Osteocyte (in vitro differentiated cells): ENCODE results near the gene ACSBG1. TPM values are rescaled to one million over a fixed set of nuclear protein-coding genes. Genes with fewer than 3 reads are reported as not detected.

Source experiments
- DNase-seq: peaks from one replicate; pipeline ENCODE4 v3.0.0; 2021; ENCODE audit warnings: mixed read lengths; ENCODE audit not compliant: unreplicated experiment; ENCODE audit errors: extremely low spot score
- H3K27ac Mint-ChIP-seq: one replicate; pipeline ENCODE4 v1.8.0; 2021; ENCODE audit warnings: mild to moderate bottlenecking, mixed read lengths; ENCODE audit not compliant: unreplicated experiment
- H3K27me3 Mint-ChIP-seq: one replicate; pipeline ENCODE4 v1.8.0; 2021; ENCODE audit warnings: mixed read lengths; ENCODE audit not compliant: unreplicated experiment
- H3K36me3 Mint-ChIP-seq: one replicate; pipeline ENCODE4 v1.8.0; 2021; ENCODE audit warnings: mixed read lengths; ENCODE audit not compliant: unreplicated experiment
- H3K4me1 Mint-ChIP-seq: one replicate; pipeline ENCODE4 v1.8.0; 2021; ENCODE audit warnings: mixed read lengths; ENCODE audit not compliant: unreplicated experiment
- H3K4me3 Mint-ChIP-seq: one replicate; pipeline ENCODE4 v1.8.0; 2021; ENCODE audit warnings: mild to moderate bottlenecking, moderate library complexity, mixed read lengths; ENCODE audit not compliant: unreplicated experiment
- H3K9me3 Mint-ChIP-seq: one replicate; pipeline ENCODE4 v1.8.0; 2021; ENCODE audit warnings: mixed read lengths; ENCODE audit not compliant: unreplicated experiment
- CTCF ChIP-seq: fragments of 200-600 bp; sonication (generic); IDR thresholded peaks from 2 replicates; pipeline ENCODE4 v1.5.0; 2021; ENCODE audit warnings: antibody characterized with exemption, mild to moderate bottlenecking, moderate library complexity
- total RNA-seq: library from RNA; stranded (reverse); gene quantifications from 2 replicates; pipeline ENCODE4 v1.2.1, GENCODE V29; 2021

Gene ACSBG1
- total RNA-seq, 1 donor from 2014 or later, result not detected

GRCh38 chr15:78195735-78196201, 38.6 kb downstream of the ACSBG1 start:
- Mint-ChIP-seq H3K4me1 (no peaks in the 10 kb centered on the region), H3K27me3 (peaks cover 14% of the 10 kb centered on the region), H3K4me3 (no peak overlapping the region), H3K36me3 (peaks cover 2% of the 10 kb centered on the region), H3K9me3 (peaks cover 7% of the 10 kb centered on the region), H3K27ac (no peak overlapping the region)
- no peak for DNase-seq
- peak; percentile 64 for TF ChIP-seq CTCF

DNA sequence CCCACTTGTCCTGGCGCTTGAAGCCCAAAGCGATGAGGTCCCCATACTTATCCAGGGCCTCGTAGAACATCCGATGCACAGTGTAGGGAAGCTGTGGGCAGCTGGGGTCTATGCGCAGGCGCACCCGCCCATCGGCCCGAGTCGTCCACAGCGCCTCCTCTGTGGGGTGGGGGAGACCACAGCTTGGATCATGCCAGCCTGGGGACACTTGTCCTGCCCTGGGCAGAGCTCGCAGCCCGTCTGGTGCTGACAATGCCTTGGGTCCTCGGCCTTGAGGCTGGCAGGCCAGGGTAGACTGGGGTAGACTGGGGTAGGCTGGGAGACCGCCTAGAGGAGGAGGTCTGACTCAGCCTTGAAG, 39.8 kb downstream of the ACSBG1 start:
- Mint-ChIP-seq H3K9me3 (peaks cover 7% of the 10 kb centered on the region), H3K4me1 (no peaks in the 10 kb centered on the region), H3K27me3 (peaks cover 15% of the 10 kb centered on the region), H3K4me3 (no peak overlapping the region), H3K27ac (no peak overlapping the region), H3K36me3 (peaks cover 4% of the 10 kb centered on the region)
- DNase-seq, result no peak
- TF ChIP-seq CTCF, result no peak

DNA sequence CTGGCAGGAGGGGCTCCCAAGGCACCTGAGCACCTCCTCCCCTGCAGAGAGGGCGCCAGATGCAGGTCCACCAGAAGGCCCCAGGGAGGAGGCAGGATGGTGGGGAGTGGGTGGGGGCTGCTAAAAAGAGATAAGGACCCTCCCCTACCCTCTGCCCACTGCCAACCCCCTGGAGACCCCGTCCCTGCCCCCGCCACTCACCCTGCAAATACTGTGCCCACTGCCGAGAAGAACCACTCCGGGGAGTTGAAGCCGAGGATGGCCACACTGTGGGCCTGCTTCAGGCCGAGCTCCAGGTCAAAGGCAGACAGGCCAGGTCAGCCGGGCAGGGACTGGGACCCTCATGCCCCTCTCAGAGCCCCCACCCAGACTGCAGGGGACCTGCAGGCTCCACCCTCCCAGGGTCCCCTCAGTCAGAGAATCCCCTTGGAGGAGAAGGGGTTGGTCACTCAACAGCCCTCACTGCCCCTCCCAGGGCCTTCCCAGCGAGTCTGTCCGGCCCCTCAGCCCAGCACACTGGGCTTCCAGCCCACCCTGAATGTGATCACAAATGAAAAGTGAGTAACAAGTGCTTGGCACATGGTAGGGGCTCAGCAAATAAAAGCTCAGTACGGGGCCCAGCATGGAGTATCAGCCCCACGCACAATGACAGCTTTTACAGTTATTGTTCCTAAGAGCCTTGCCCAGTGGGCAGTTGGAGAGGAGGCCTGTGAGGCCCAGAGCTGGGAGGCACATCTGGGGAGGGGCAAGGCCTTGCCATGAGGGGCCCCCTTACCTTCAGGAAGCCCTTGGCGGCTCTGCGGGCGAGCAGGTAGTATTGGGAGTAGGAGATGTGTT, 40.4 kb downstream of the ACSBG1 start:
- no peak for TF ChIP-seq CTCF
- DNase-seq, result no peak

DNA sequence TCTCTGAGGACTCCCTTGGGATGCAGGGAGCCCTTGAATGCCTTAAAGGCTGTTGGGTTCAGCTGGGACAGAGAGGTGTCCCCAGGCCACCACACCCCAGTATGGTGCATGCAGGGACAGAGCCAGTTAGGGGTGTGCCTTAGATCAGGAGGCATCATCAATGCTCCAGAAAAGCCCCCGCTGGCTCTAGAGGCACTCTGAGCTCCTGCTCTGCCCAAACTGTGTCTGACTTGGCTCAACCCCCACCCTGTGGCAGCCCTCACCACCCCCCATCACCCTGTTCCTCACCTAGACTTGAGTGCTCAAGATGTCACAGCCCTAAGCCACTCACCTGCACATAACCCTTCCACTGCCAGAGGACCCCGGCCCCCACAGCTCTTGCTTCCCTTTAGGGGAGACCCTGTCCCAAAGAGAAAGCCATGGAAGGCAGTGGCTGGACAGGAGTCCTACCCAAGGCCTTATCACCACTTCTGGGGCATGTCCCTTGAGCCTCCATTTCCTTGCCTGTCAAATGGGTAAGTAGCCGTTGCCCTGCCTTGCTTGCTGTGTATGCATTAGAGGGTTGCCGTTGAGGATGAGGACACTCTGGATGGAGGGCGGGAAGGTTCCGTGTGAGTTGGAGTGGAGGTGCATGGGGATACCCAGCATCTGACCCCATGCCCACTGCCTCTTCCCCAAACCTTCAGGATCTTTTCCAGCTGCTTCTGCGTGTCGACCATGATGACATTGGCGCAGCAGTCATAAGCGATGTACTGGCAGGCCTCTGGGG, 41.4 kb downstream of the ACSBG1 start:
- Mint-ChIP-seq H3K27me3 (peaks cover 15% of the 10 kb centered on the region), H3K9me3 (peaks cover 7% of the 10 kb centered on the region), H3K36me3 (peaks cover 4% of the 10 kb centered on the region), H3K27ac (no peak overlapping the region), H3K4me1 (no peaks in the 10 kb centered on the region), H3K4me3 (no peak overlapping the region)
- TF ChIP-seq CTCF, result no peak
- DNase-seq, result no peak

More for the DNA sequence above, 40.4 kb downstream of the ACSBG1 start:
- Mint-ChIP-seq H3K36me3 (peaks cover 4% of the 10 kb centered on the region), H3K4me3 (no peak overlapping the region), H3K27ac (no peak overlapping the region), H3K27me3 (peaks cover 15% of the 10 kb centered on the region), H3K9me3 (peaks cover 7% of the 10 kb centered on the region), H3K4me1 (no peaks in the 10 kb centered on the region)

DNA sequence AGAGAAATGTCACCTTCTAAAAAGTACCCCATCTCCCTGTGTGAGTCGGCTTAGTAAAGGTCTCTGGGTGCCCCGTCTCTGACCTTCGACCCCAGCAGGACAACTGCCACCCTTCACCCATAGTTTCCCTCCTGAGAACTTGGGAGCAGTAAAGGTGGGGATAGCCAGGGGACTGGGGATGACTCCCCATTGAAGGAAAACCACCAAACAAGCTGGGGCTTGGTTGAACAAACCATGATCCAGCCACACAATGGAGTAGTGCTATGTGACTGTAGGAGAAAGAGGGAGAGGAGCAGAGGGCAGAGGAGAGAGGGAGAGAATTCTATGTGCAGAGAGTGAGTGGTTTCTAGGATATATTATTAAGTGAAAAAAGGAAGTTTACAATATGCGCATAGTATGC, 51.5 kb downstream of the ACSBG1 start:
- peak; percentile 56 for DNase-seq
- no peak overlapping the region for H3K27ac Mint-ChIP-seq
- TF ChIP-seq CTCF, result no peak
- peaks cover 16% of the 10 kb centered on the region for H3K27me3 Mint-ChIP-seq
- H3K4me3 Mint-ChIP-seq, result no peak overlapping the region
- H3K9me3 Mint-ChIP-seq, result no peaks in the 10 kb centered on the region
- no peaks in the 10 kb centered on the region for H3K4me1 Mint-ChIP-seq
- no peaks in the 10 kb centered on the region for H3K36me3 Mint-ChIP-seq
